SU-DHL-6 (cell line): ENCODE data around the gene LAPTM4A.

Source experiments
- H2AFZ ChIP-seq: fragments of 200-600 bp; sonication (generic); 2 replicates; pipeline ENCODE4 v1.6.1; 2014; ENCODE audit warnings: low read depth, mild to moderate bottlenecking, moderate library complexity, mixed read lengths, antibody characterized with exemption, low read length; ENCODE audit not compliant: severe bottlenecking
- H3F3A ChIP-seq: fragments of 200-600 bp; shearing (Covaris generic); 2 replicates; pipeline ENCODE4 v1.6.0; 2016; ENCODE audit warnings: antibody characterized with exemption, mild to moderate bottlenecking; ENCODE audit not compliant: insufficient read depth
- H3K27ac ChIP-seq: fragments of 200-600 bp; sonication (generic); 2 replicates; pipeline ENCODE4 v1.5.1; 2016; ENCODE audit warnings: low read depth, mild to moderate bottlenecking, low read length, moderate library complexity, mixed read lengths
- H3K27me3 ChIP-seq: fragments of 200-600 bp; sonication (generic), shearing (Covaris generic); 2 replicates; pipeline ENCODE4 v1.6.0; 2014; ENCODE audit warnings: mild to moderate bottlenecking, low read length
- H3K36me3 ChIP-seq: fragments of 200-600 bp; sonication (generic); 2 replicates; pipeline ENCODE4 v1.6.1; 2014; ENCODE audit warnings: mild to moderate bottlenecking, low read length, mixed read lengths
- H3K4me2 ChIP-seq: fragments of 300-600, 200-600 bp; shearing (Covaris generic), sonication (generic); 2 replicates; pipeline ENCODE4 v1.6.0; 2014; ENCODE audit warnings: low read length, low read depth, mild to moderate bottlenecking; ENCODE audit not compliant: poor library complexity, severe bottlenecking
- H3K4me3 ChIP-seq: fragments of 200-600 bp; sonication (generic); 2 replicates; pipeline ENCODE4 v1.5.1; 2014; ENCODE audit warnings: antibody characterized with exemption, low read length, mild to moderate bottlenecking, mixed read lengths; ENCODE audit not compliant: insufficient read depth, poor library complexity, severe bottlenecking
- H3K79me2 ChIP-seq: fragments of 200-600 bp; sonication (generic); 2 replicates; pipeline ENCODE4 v1.6.1; 2014; ENCODE audit warnings: mild to moderate bottlenecking, low read length, moderate library complexity; ENCODE audit not compliant: insufficient read depth
- H3K9ac ChIP-seq: fragments of 200-600 bp; sonication (generic); 2 replicates; pipeline ENCODE4 v1.7.0; 2014; ENCODE audit warnings: mild to moderate bottlenecking, low read length
- H3K9me2 ChIP-seq: fragments of 200-600 bp; sonication (generic); replicated peaks from 2 replicates; pipeline ENCODE4 v1.6.1; 2014; ENCODE audit warnings: low read length; ENCODE audit not compliant: insufficient read depth
- H3K9me3 ChIP-seq: fragments of 200-600 bp; sonication (generic); 2 replicates; pipeline ENCODE4 v1.6.1; 2014; ENCODE audit warnings: low read length, mixed read lengths; ENCODE audit not compliant: insufficient read depth
- H4K20me1 ChIP-seq: fragments of 200-600 bp; sonication (generic); 2 replicates; pipeline ENCODE4 v1.6.1; 2014; ENCODE audit warnings: low read depth, mild to moderate bottlenecking, antibody characterized with exemption, low read length, moderate library complexity, mixed read lengths
- EZH2phosphoT487 ChIP-seq: fragments of 200-600 bp; sonication (generic), shearing (Covaris generic); conservative IDR thresholded peaks from 2 replicates; pipeline ENCODE4 v1.6.1; 2018; ENCODE audit warnings: mild to moderate bottlenecking, antibody characterized with exemption, low read length, moderate library complexity, mixed read lengths
- TF ChIP-seq, protein P1 (sequence below): fragments of 200-600 bp; sonication (generic); IDR thresholded peaks from one replicate; pipeline ENCODE4 v1.5.1; 2017; ENCODE audit warnings: antibody characterized with exemption, mild to moderate bottlenecking, low read length, moderate library complexity; ENCODE audit not compliant: insufficient read depth, poor library complexity, severe bottlenecking

The LAPTM4A gene

DNA sequence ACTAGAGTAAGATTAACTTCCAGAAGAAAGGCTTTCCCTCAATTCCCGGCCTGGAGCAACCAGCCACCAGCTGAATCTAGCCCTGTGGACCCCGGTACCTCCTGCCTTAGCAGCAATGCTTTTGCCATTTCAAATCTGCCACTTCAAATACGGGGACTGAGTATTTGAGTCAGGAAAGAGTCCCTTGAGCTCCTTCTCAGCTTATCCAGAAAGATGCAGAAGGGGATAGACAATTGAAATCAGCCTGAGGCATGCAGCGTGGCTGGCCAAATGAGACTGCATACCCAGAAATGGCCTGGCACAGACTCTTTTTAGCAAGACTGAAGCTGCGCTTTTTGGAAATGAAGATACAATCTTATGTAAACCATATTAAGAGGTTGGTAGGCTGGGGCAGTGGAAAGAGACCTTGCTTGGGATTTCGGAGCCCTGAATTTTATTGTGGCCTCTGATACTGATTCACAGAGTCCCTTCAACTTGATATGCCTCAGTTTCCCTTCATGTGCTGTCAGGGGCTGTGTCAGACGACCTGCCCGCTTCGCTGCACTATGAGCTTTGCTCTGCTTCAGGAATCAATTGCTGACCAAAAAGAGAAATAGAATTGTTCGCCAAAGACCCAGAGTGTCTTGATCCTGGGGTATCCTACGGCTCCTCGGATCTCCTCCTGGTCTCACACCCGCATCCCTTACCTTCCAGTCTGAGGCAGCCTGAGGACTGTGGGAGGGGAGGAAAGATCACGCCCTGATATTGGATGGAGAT is 40.0 kb downstream of the LAPTM4A start:
- no peak overlapping the region for H3K4me3 ChIP-seq

DNA sequence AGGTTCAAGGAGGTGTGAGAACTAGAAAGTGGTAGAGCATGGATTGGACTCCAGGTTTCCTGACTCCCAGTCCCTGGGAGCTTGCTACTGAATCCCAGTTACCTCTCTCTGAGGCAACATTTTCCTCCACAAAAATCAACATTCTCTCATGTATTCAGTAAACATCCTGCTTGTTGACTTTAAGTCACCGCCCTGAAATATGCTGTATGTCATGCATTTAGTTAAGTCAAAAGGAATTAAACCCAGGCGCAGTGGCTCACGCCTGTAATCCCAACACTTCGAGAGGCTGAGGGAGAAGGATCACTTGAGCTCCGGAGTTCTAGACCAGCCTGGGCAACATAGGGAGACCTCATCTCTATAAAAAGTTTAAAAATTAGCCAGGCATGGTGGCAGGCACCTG is 42.7 kb downstream of the LAPTM4A start:
- TF ChIP-seq, protein P1, sequence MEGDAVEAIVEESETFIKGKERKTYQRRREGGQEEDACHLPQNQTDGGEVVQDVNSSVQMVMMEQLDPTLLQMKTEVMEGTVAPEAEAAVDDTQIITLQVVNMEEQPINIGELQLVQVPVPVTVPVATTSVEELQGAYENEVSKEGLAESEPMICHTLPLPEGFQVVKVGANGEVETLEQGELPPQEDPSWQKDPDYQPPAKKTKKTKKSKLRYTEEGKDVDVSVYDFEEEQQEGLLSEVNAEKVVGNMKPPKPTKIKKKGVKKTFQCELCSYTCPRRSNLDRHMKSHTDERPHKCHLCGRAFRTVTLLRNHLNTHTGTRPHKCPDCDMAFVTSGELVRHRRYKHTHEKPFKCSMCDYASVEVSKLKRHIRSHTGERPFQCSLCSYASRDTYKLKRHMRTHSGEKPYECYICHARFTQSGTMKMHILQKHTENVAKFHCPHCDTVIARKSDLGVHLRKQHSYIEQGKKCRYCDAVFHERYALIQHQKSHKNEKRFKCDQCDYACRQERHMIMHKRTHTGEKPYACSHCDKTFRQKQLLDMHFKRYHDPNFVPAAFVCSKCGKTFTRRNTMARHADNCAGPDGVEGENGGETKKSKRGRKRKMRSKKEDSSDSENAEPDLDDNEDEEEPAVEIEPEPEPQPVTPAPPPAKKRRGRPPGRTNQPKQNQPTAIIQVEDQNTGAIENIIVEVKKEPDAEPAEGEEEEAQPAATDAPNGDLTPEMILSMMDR: no peak
- no peak for TF ChIP-seq EZH2phosphoT487
- Histone ChIP-seq H3K27ac (no peak overlapping the region), H3K9me3 (no peaks in the 10 kb centered on the region), H3K27me3 (no peaks in the 10 kb centered on the region), H3K36me3 (no peaks in the 10 kb centered on the region), H4K20me1 (no peaks in the 10 kb centered on the region), H3K9ac (no peak overlapping the region), H3K4me2 (no peak overlapping the region), H3K4me3 (no peak overlapping the region), H3F3A (no peaks in the 10 kb centered on the region), H3K79me2 (no peaks in the 10 kb centered on the region), H2AFZ (no peak overlapping the region), H3K9me2 (no peaks in the 10 kb centered on the region)

More for the DNA sequence above, 40.0 kb downstream of the LAPTM4A start:
- Histone ChIP-seq H3K9ac (no peak overlapping the region), H3K36me3 (no peaks in the 10 kb centered on the region), H3K27me3 (no peaks in the 10 kb centered on the region), H4K20me1 (no peaks in the 10 kb centered on the region), H3K9me2 (no peaks in the 10 kb centered on the region), H2AFZ (no peak overlapping the region), H3K9me3 (no peaks in the 10 kb centered on the region), H3K27ac (no peak overlapping the region), H3K79me2 (no peaks in the 10 kb centered on the region), H3F3A (no peaks in the 10 kb centered on the region), H3K4me2 (no peak overlapping the region)
- no peak for TF ChIP-seq EZH2phosphoT487
- TF ChIP-seq, protein P1: no peak

DNA sequence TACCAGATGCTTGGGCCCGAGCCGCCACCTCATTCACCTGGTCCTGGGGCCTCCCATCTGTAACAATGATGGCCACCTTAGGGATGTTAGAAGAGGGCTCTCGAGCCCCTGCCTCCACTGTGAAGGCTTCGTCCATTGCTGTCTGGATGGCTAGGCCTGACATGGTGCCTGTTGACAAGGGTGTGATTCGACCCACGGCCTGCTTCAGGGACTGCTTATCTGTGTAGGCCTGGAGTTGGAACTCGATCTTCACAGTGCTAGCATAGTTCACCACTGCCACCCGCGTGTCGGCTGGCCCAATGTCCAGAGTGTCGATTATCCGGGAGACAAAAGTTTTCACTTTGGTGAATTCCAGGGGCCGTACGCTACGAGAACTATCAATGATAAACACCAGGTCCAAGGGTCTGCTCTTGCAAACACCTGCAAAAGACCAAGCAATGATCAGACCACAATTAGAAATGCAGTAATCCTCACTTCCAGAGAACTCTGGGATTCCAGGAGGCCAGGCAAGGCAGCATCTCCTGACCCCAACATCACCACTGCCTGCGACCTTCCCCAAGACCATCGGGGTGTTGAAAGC is 45.4 kb downstream of the LAPTM4A start:
- no peak for TF ChIP-seq EZH2phosphoT487
- TF ChIP-seq, protein P1: no peak
- Histone ChIP-seq H2AFZ (no peak overlapping the region), H3K9ac (no peak overlapping the region), H3F3A (no peaks in the 10 kb centered on the region), H3K27ac (no peak overlapping the region), H3K4me2 (no peak overlapping the region), H3K36me3 (no peaks in the 10 kb centered on the region), H3K79me2 (no peaks in the 10 kb centered on the region), H4K20me1 (no peaks in the 10 kb centered on the region), H3K4me3 (no peak overlapping the region), H3K27me3 (no peaks in the 10 kb centered on the region), H3K9me3 (no peaks in the 10 kb centered on the region), H3K9me2 (no peaks in the 10 kb centered on the region)
